Neural cell (in vitro differentiated cells): ENCODE measurements around the gene PEAK1.

Experiments
- CTCF ChIP-seq: fragments of 450-650 bp; IDR thresholded peaks from 2 replicates; pipeline ENCODE4 v1.5.1; 2014; ENCODE audit warnings: antibody characterized with exemption, mild to moderate bottlenecking, moderate library complexity; ENCODE audit not compliant: poor library complexity, severe bottlenecking
- EP300 ChIP-seq: fragments of 450-650 bp; conservative IDR thresholded peaks from 2 replicates; pipeline ENCODE4 v1.6.1; 2014; ENCODE audit warnings: antibody characterized with exemption, mild to moderate bottlenecking, moderate library complexity; ENCODE audit not compliant: poor library complexity, severe bottlenecking
- EZH2 ChIP-seq: fragments of 200-600, 300-800 bp; shearing (Covaris generic), sonication (generic); IDR thresholded peaks from 2 replicates; pipeline ENCODE4 v1.6.1; 2014; ENCODE audit warnings: antibody characterized with exemption, low read length, borderline replicate concordance, mild to moderate bottlenecking; ENCODE audit not compliant: insufficient read depth, poor library complexity, severe bottlenecking
- MXI1 ChIP-seq: fragments of 450-650 bp; conservative IDR thresholded peaks from 2 replicates; pipeline ENCODE4 v1.6.1; 2014; ENCODE audit warnings: antibody characterized with exemption, mild to moderate bottlenecking; ENCODE audit not compliant: poor library complexity, severe bottlenecking
- POLR2AphosphoS5 ChIP-seq: IDR thresholded peaks from 2 replicates; pipeline ENCODE4 v1.6.1; 2012
- RAD21 ChIP-seq: fragments of 450-650 bp; conservative IDR thresholded peaks from 2 replicates; pipeline ENCODE4 v1.6.1; 2014; ENCODE audit warnings: antibody characterized with exemption, mild to moderate bottlenecking, moderate library complexity
- REST ChIP-seq: IDR thresholded peaks from 2 replicates; pipeline ENCODE4 v1.6.1; 2012; ENCODE audit warnings: borderline replicate concordance
- SMC3 ChIP-seq: fragments of 450-650 bp; conservative IDR thresholded peaks from 2 replicates; pipeline ENCODE4 v1.6.1; 2014; ENCODE audit warnings: antibody characterized with exemption, mild to moderate bottlenecking, moderate library complexity; ENCODE audit not compliant: poor library complexity
- TAF1 ChIP-seq: IDR thresholded peaks from 2 replicates; pipeline ENCODE4 v1.6.1; 2012; ENCODE audit warnings: low read depth

- no peak for TF ChIP-seq EZH2
- no peak for TF ChIP-seq MXI1
- TF ChIP-seq CTCF: no peak
- no peak for TF ChIP-seq EP300
- no peak for TF ChIP-seq REST
- TF ChIP-seq POLR2AphosphoS5: no peak
- TF ChIP-seq RAD21: no peak
- no peak for TF ChIP-seq SMC3
- TF ChIP-seq TAF1: no peak
These were observed 20.6 kb upstream of the PEAK1 start for GRCh38 chr15:77440378-77440999.
